PC-3 (cell line): ENCODE results near the gene COL9A2.

Experiments used
- EZH2 ChIP-seq: fragments of 300-600 bp; sonication (generic); IDR thresholded peaks from one replicate; pipeline ENCODE4 v1.6.1; 2017; ENCODE audit warnings: antibody characterized with exemption, mild to moderate bottlenecking, low read length; ENCODE audit not compliant: unreplicated experiment
- EZH2phosphoT487 ChIP-seq: fragments of 300-600 bp; sonication (generic); IDR thresholded peaks from 2 replicates; pipeline ENCODE4 v1.6.1; 2018; ENCODE audit warnings: mild to moderate bottlenecking, antibody characterized with exemption, low read length, borderline replicate concordance
- TF ChIP-seq, protein P1 (sequence below): fragments of 300-600 bp; sonication (generic); conservative IDR thresholded peaks from 2 replicates; pipeline ENCODE4 v1.5.1; 2017; ENCODE audit warnings: antibody characterized with exemption, low read depth, mild to moderate bottlenecking, low read length

DNA sequence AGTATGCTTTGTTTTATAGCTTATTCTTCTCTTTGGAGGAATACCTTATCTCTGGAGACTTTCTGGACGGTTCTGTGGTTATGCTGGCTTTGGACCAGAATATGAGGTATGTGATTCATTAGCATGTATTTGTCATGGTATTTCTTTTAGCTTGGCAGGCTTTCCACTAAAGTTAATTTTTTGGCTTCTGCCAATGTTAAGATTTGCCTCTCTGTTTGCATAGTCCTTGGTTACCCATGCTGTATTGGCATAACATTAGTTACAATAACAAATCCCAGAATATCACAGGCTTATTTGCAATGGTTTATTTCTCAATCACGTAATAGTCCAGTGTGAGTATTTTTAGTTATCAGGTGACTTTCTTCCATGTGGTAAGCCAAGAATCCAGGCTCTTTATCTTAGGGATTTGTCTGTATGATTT, 49.3 kb downstream of the COL9A2 start:
- TF ChIP-seq, protein P1, sequence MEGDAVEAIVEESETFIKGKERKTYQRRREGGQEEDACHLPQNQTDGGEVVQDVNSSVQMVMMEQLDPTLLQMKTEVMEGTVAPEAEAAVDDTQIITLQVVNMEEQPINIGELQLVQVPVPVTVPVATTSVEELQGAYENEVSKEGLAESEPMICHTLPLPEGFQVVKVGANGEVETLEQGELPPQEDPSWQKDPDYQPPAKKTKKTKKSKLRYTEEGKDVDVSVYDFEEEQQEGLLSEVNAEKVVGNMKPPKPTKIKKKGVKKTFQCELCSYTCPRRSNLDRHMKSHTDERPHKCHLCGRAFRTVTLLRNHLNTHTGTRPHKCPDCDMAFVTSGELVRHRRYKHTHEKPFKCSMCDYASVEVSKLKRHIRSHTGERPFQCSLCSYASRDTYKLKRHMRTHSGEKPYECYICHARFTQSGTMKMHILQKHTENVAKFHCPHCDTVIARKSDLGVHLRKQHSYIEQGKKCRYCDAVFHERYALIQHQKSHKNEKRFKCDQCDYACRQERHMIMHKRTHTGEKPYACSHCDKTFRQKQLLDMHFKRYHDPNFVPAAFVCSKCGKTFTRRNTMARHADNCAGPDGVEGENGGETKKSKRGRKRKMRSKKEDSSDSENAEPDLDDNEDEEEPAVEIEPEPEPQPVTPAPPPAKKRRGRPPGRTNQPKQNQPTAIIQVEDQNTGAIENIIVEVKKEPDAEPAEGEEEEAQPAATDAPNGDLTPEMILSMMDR: no peak
- TF ChIP-seq EZH2phosphoT487 (no peak), EZH2 (no peak)
